HG03558 (cell line): ENCODE measurements around the gene BOC.

Experiments
- ATAC-seq: cut with Tn5 transposase; IDR thresholded peaks from one replicate; pipeline ENCODE4 v1.9.1; 2021; ENCODE audit warnings: moderate number of reproducible peaks; ENCODE audit not compliant: unreplicated experiment; ENCODE audit errors: extremely low read depth

Gene BOC

DNA sequence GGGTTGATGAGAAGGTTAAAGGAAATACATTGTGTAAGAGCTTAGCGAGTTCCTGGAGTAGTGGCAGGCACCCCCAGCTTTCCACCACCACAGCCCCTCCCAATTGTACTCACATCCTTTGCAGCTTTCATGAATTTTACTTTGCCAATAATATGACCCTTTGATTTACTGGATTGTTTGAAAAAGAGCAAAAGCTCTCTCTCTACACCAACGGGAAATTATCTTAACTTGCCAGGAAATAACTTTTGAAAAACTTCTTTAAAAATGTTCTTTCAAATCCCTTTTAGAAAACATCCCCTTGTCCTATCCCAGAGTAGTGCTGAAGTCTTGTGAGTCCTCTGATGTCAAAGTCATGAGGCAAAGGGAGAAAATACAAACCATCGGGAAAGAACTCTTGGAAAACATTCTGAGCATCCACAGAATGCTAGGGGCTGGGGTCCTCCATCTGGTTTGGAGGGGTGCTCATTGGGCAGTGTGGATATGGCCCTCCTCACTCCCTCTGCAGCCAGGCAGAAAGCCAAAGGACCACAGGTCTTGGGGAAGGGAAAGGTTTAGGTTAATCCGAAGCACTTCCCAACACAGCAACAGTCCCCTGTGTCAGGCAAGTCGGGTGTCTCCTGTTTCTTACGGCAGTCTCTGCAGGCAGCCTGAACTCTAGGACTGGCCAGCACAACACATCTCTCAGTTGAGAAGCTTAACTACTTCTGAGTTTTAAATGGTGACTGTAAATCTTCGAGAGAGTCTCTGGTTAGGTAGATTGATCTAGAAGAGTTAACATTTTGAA is 36.5 kb downstream of the BOC start:
- no peak for ATAC-seq

DNA sequence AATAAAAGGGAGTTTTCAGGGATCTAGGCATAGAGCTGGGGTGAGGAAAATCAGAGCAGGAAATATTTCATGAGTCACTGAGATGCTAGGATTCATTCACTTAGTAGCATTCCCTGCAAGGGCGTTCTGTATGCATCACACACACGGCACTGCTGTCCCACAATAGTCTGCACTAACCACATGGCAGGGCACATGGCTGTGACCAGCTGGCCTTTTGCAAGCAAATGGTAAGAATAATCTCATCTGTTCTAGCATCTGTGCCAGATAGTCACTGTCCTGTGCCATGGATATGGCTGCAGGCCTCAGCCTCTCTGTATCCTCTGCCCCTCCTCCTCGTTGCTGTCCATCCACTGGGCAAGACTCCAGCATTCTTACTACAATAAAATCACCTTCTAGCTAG is 37.8 kb downstream of the BOC start:
- ATAC-seq, result no peak

DNA sequence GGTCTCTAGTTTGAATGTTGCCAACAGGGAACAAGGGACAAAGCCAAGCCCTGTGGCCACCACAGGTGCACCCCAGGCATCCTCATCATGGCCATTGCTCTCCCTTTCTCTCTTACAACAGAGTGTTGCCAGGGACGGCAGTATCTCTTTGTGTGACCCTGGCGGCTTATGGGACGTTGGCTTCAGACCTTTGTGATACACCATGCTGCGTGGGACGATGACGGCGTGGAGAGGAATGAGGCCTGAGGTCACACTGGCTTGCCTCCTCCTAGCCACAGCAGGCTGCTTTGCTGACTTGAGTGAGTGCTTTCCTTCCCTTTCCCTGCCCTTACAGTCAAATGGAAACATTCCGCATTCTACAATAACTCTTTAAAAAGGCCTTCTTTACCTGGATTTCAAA is 38.2 kb downstream of the BOC start:
- no peak for ATAC-seq

DNA sequence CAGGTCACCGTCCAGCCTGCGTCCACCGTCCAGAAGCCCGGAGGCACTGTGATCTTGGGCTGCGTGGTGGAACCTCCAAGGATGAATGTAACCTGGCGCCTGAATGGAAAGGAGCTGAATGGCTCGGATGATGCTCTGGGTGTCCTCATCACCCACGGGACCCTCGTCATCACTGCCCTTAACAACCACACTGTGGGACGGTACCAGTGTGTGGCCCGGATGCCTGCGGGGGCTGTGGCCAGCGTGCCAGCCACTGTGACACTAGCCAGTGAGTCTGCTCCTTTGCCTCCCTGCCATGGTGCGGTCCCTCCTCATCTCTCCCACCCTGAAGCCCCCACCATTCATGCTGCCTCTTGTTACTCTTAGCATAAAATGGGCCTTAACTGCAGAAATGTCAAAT is 39.2 kb downstream of the BOC start:
- ATAC-seq, result no peak

DNA sequence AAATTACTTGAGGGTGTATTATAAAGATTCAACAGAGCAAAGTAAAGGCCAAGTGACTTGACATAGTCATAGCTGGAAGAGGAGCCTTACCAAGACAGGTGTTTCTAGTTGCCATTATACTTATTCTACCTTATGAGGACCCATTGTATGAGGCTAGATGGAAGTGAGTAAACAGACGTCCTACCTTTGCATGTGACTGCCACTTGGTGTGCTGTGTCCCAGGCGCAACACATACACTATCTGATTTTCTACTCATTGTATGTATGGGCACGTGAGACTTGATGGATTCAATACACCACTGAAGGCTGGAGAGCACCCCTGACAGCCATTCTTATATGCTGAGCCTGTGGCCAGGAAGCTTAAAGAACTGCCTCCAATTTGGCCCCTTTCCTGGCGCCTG is 40.5 kb downstream of the BOC start:
- ATAC-seq, result no peak

DNA sequence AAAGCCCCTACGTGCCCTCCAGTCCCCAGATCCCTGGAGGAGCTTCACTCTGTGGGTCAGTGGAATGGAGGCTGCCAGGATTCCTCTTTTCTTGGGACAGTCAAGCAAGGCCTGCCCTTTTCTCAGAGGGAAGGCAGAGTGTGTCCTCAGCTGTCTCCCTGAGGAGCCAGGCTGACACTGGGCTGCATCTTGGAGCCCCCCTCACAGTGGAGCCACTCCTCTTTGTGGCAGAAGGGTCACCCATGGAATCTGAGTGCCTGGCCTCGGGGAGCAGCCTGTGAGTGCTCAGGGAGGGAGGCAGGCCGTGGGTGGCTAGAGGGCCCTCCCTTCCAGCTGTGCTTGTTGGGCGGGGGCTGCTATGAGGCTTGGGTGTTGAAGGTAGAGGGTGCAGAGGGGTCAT is 41.2 kb downstream of the BOC start:
- no peak for ATAC-seq

DNA sequence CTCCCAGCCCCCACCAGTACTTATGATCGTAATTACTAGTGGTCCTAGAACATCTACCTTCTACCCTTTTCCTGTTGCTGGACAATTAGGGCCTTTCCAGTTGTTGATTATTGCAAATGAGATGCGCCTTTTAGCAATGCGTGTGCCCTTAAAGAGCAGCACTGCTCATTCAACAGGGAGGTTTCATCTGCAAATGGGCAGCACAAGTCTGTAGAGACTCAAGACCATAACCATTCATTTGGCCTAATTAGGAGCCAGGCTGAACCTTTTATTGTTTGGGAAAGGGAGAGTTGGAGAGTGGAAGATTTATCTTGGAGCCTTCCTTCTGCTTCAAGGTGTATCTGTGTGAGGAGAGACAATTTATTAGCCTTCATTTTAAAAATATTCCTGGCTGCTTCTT is 42.3 kb downstream of the BOC start:
- no peak for ATAC-seq

DNA sequence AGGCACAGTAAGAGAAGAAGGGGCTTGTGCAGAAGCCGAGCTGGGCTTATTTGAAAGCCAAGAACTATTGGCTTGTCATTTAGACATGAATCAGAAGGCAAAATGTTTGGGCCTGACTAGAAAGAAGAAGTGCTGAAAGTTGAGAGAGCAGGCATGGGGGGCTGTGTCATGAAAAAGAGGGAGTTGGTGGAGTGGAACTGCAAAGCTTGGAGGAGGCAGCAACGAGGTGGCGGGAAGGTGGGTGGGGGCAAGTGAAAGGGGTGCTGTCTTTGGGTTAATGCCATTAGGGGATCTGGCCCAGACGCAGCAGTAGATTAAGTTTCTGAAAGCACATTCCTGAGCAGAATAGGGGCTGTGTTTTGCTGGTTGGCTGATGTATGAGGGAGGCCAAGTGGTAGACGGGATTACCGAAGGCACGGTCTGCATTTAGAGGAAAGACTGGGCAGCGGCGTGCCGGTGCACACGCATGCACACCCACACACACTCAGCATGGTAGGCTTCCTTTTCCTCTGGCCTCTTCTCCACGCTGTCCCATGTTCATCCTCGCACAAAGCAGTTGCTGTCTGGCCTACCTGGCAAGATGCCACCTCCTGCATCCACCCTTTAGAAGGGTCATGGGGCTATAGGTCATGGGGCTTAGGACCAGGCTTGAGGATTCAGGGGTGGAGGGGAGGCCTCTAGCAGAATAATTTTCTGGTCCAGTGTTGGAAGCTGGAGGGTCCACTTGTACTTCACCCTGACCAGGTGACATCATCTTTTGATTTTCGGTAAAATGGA is 43.0 kb downstream of the BOC start:
- no peak for ATAC-seq

DNA sequence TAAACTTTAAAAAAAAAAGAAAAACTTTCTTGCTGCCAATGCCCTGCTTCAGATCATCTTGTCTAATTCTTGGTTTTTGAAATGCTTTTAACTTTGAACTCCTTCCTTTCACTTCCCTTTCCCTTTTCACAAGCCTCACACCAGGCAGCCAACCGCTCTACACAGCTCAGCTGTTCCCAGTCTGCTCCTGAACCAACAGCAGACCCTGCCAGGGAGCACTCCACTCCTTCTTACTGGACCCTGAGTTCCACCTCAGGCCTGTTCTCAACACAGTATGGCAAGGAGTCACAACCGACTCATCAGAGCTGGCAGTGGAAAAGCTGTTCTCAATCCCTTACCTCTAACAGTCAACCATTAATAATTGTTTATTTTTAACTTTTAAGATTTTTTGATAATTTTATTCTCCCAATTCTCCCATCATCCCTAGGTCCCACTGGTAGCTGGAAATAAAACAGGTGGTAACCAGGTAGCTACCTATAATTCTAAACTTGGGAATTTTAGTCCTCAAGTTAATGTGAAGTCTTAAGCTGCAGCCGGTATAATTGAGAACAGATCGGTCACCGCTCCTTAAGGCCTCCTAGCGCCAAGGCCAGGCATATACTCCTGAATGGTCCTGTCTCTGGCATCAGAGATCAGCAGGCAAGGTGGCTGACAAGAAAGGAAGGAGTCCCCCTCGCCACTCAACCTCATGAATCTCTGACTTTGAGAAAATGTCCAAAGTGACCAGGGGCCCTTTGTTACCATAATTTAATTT is 43.9 kb downstream of the BOC start:
- no peak for ATAC-seq

DNA sequence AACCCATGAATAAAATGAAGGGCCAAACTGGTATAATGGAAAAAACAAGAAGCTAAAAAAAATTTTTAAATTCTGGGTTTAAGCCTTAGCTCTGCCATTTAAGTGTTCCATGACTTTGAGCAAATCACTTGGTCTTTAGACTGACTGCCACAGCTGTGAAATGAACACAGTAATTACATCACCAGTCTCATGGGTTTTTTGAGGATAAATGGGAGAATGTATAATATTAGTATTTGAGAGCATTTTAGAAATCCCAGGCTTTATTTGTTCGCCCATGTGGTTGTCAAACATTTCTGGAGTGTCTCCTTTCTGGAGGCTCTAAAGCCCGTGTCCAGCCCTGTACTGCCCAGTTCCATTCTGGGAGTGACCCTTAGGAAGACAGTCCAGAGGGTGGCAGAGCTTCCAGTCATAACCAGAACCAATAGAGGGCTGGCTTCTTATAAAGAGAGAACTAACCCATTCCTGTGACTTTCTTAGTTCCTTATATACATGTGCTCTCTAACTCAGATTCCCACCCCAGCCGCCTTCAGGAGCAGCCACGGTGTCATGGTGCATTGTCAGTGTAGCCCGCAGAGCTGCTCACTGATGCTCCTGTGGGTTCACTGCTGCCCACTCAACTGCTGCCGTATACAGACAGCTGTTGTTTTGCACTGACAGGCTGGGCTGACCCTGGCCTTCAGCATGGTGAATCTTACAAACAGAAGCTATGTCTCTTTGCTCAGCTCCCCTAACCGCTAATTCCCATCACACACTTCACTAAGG is 44.7 kb downstream of the BOC start:
- no peak for ATAC-seq

DNA sequence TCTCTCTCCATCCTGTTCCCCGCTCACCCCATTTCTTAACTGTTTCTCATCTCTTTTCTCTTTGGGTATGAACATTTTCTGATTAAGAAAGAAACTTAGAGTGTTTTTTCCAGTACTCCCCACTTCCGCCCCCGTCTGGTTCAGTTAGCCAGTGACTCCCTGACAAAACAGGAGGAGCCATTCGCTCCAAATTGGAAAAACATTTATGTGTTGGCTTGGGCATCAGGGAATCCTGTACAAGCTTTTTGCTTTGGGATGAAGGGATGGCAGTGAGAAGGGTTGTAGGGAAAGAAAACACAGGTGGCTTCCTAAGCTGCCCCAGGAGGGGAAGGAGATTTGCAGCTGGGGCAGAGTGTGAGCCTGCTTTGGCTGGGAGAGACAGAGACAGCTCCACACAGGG is 47.0 kb downstream of the BOC start:
- no peak for ATAC-seq

DNA sequence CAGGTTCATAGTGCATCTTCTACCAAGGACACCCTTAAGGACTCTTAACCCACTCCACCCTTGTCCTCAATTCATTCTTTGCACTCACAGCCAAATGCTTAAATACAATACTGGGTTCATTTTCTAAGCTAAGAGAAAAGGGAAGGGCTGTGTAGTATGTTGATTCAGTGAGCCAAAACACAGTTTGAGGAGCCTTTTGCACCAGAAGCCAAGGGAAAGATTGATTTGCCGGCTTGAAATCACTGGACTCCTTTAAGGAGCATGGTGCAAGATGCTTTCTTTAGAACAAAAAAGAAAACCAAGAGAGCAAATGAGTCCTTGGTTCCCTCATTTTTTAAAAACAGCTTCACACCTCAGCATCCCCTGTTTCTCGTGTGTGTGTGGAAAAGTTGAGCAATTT is 47.8 kb downstream of the BOC start:
- no peak for ATAC-seq

DNA sequence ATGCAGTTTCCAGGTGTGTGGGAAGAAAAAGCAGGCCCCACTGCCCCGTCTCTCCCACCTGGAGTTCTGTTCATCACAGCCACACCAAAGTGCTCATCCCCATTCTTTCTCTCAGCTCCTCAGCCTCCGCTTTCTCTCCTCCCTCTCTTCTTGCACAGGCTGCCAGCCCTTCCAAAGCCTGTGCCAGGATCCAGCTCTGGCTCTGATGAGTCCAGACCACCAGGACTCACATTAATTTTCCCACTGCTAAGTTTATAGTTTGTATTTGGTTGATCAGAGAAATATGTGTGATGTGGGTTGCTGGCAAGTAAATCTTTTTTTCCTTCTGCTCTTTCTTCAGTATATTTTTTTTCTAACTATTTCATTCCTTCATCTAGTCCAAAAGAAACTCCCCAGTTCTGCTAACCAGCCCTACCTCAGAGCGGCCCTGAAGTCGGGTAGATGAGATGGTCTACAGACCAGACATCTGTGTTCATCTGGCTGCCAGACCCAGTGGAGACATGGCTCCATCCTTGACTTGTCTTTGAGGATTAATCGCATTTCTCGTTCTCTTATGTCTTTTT is 49.8 kb downstream of the BOC start:
- no peak for ATAC-seq

DNA sequence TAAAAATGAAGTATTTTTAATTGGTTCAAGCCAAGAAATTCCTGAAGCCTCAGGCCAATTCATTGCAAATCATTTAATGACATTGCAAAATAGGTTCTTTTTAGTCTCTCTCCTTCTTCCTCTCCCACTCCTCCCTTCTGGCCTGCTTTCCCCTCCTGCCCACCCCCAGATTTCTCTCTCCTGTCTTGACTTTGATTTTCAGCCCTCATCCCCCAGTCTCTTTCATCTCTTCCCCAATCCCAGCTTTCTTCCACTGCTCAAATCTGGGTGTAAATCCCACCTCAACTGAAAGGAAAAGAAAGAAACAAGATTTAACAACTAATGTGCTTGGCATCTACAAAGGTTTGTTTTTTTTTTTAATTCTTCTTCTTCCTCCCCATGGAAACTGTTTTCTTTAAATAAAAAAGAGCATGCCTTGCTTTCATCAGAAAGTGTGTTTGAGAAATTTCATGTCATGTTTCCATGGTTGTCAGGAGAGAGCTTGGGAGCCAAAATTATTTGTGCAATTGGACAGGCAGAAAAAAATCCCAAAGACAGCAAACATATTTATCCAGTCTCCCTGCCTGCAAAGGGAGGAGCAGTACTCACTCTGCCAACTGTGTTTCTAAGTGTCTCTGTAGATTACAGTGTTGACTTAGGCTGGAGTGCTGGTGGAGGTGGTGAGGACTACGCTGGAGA is 50.4 kb downstream of the BOC start:
- no peak for ATAC-seq

DNA sequence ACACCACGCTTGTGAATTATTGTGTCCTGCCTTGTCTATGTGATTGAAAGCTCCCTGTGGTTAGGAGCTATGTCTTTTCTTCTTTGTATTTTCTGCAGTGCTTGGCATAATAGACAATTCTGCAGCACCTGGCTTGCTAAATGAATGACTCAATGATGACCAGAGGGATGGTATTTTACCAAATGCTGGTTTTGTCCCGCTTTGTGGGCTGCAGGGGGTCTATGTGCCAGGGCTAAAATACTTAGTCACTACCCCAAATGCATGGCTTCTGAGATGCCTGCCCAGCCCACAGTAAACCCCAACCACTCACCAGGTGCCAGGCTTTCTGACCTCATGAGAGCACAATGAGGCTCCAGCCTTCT is 50.9 kb downstream of the BOC start:
- ATAC-seq, result no peak

DNA sequence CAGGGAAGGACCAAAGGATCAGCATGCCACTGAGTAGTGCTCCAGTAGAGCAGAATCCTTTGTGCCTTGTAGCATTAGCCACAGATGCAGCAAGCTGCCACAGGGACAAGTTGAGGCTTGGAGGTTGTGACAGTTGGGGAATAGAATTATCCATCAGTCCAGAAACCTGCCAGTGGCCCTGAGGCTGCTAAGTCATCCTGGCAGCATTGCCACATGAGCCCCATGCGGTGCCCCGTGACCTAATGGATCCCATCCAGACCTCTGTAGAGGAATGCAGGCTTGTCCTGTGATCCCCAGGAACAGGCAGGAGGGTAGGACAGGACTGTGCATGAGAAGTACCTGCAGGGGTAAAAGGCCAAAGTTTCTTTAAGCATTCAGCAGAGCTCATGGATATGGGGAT is 51.7 kb downstream of the BOC start:
- no peak for ATAC-seq

DNA sequence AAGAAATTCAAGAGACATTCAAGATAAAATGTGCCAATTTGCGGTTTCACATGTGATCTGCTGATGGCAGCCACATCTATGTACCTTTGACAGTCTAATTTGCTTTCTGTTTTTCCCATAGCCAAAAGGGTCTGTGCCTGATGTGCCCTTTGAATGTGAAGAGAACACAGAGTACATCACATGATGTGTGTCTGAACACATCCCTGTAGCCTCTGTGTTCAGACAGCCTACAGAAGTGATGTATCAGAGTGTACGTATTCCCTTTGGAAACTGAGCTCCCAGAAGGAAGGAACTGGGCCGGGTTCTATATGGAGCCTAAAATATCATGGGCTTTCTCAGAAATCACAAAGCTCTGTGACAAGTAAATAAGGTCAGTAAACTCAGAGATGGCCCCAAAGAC is 52.4 kb downstream of the BOC start:
- ATAC-seq, result no peak

DNA sequence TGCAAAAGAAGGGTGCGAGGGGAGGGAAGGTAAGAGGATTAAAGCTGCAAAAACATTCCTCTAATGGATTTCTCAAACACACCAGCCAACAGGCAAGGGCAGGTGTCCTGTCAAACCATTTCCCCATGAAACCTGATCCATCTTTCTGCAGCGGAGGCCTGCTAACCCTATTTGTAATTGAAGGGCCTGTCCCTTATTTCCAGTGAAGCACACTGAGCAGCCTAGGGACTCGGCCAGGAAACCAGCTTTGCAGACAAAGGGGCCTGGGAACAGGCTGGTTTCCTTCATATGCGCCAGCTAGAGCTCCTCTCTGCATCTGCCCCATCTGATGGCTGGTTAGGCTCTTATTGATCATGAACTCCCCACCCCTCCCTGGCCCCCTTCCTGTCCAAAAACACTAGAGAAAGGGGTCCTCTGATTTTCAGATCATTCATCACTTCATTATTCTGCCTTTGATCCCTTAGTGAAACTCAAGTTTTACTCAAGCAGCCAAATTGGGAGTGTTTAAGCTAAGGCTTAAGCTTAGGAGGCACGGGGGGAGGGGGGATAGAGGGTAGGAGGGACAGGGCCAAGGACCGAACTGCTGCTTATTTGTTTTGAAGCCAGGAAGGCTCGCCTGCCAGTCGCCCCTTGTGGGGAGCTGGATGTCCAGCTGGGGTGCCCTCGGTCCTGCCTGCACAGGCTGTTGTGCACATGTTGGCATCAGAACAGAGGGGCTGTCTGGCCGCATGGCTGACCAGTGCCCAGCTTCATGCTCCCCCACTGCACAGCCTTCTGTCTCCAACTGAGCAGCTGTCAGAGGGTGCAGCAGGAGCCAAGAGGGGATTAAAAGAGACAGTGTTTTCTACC is 53.1 kb downstream of the BOC start:
- no peak for ATAC-seq

DNA sequence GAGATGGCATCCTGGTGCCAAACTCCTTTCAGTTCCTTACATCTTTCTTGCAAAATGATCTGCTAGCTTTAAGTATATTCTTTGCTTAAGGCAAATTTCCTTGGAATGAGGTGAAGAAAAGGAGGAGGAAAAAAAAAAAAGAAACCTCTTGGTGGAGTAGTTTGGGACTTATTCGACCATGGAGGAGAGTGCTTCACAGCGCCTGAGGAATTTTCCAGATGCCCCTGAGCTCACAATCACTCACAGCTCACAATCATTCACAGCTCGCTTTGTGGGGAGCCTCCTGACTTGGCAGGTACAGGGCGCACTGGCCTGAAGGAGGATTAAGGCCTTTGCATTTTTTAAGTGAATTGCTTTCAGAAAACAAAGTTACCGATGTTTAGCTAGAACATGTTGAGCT is 53.9 kb downstream of the BOC start:
- no peak for ATAC-seq
